ENCODE measurements around the gene SPAG16. TPM values are rescaled to one million over a fixed set of nuclear protein-coding genes. Genes with fewer than 3 reads are reported as not detected.

The SPAG16 gene
- total RNA-seq, 4 donors from 2014 or later, result 25.5 to 42.7 (median 27.8) TPM

GRCh38 chr2:213238753-213239495 is 45.3 kb upstream of the SPAG16 start:
- Histone ChIP-seq H3K4me1 (peaks cover 0 to 20% (median 3%) of the 10 kb centered on the region in 4 donors), H3K4me3 (peak overlapping the region in 1 of 4 donors; percentile 15), H3K36me3 (no peaks in the 10 kb centered on the region), H3K9me3 (no peaks in the 10 kb centered on the region), H3K27ac (peak overlapping the region; percentile 19 to 78 (median 63)), H3K27me3 (no peaks in the 10 kb centered on the region)
- 15% methylated on average over 3 of the region's 3 CpGs for WGBS, 2 donors
- DNase-seq (ENCODE audit: low spot score in 2 of 2), result peak; percentile 18 to 67
- TF ChIP-seq CTCF (IDR thresholded peaks at IDR 0.05), result no peak
- TF ChIP-seq EP300 (IDR thresholded peaks at IDR 0.05), result peak; percentile 63 to 78
- no peak for TF ChIP-seq POLR2A (IDR thresholded peaks at IDR 0.05)

GRCh38 chr2:213241817-213242216 is 42.4 kb upstream of the SPAG16 start:
- TF ChIP-seq EP300 (IDR thresholded peaks at IDR 0.05), result no peak
- TF ChIP-seq CTCF (IDR thresholded peaks at IDR 0.05), result no peak
- TF ChIP-seq POLR2A (IDR thresholded peaks at IDR 0.05), result no peak
- WGBS, 2 donors, result 93 to 96% methylated on average over 6 of the region's 6 CpGs
- H3K4me3 ChIP-seq, result no peak overlapping the region

GRCh38 chr2:213242653-213243052 is 41.6 kb upstream of the SPAG16 start:
- TF ChIP-seq EP300 (IDR thresholded peaks at IDR 0.05), result no peak
- TF ChIP-seq POLR2A (IDR thresholded peaks at IDR 0.05), result no peak
- TF ChIP-seq CTCF (IDR thresholded peaks at IDR 0.05), result no peak
- no peaks in the 10 kb centered on the region for H3K9me3 ChIP-seq
- H3K27me3 ChIP-seq, result no peaks in the 10 kb centered on the region
- no peak for DNase-seq (ENCODE audit: low spot score in 2 of 2)
- no peaks in the 10 kb centered on the region for H3K36me3 ChIP-seq
- H3K27ac ChIP-seq, result no peak overlapping the region
- WGBS, 2 donors, result 95 to 96% methylated on average over 1 of the region's 1 CpG
- H3K4me3 ChIP-seq, result no peak overlapping the region
- peaks cover 0 to 20% (median 3%) of the 10 kb centered on the region in 4 donors for H3K4me1 ChIP-seq

More at GRCh38 chr2:213241817-213242216, 42.4 kb upstream of the SPAG16 start:
- no peak overlapping the region for H3K27ac ChIP-seq
- no peaks in the 10 kb centered on the region for H3K9me3 ChIP-seq
- H3K27me3 ChIP-seq, result no peaks in the 10 kb centered on the region
- H3K4me1 ChIP-seq, result peaks cover 0 to 20% (median 3%) of the 10 kb centered on the region in 4 donors
- no peaks in the 10 kb centered on the region for H3K36me3 ChIP-seq
- no peak for DNase-seq (ENCODE audit: low spot score in 2 of 2)

GRCh38 chr2:213243189-213244044 is 40.8 kb upstream of the SPAG16 start:
- 83 to 86% methylated on average over 6 of the region's 6 CpGs for WGBS, 2 donors
- TF ChIP-seq POLR2A (IDR thresholded peaks at IDR 0.05), result no peak

GRCh38 chr2:213246497-213247281 is 37.6 kb upstream of the SPAG16 start:
- WGBS, 2 donors, result 5 to 6% methylated on average over 4 of the region's 4 CpGs
- Histone ChIP-seq H3K9me3 (no peaks in the 10 kb centered on the region), H3K36me3 (no peaks in the 10 kb centered on the region), H3K4me3 (no peak overlapping the region), H3K27me3 (no peaks in the 10 kb centered on the region), H3K4me1 (peaks cover 0 to 4% (median 0%) of the 10 kb centered on the region in 4 donors), H3K27ac (no peak overlapping the region)
- TF ChIP-seq POLR2A (IDR thresholded peaks at IDR 0.05) (no peak), CTCF (IDR thresholded peaks at IDR 0.05) (peak; percentile 61 to 80 (median 62)), EP300 (IDR thresholded peaks at IDR 0.05) (no peak)
- DNase-seq (ENCODE audit: low spot score in 2 of 2), result peak in 1 of 2 donors; percentile 24

More at GRCh38 chr2:213243189-213244044, 40.8 kb upstream of the SPAG16 start:
- Histone ChIP-seq H3K27ac (no peak overlapping the region), H3K4me3 (no peak overlapping the region), H3K36me3 (no peaks in the 10 kb centered on the region), H3K27me3 (no peaks in the 10 kb centered on the region), H3K9me3 (no peaks in the 10 kb centered on the region), H3K4me1 (peaks cover 0 to 14% (median under 1%) of the 10 kb centered on the region in 4 donors)
- no peak for DNase-seq (ENCODE audit: low spot score in 2 of 2)

All from tibial nerve (tissue), 4 donors.